Jurkat, Clone E6-1 (cell line): ENCODE results near the gene KRTAP1-4.

Experiments used
- DNase-seq: peaks from one replicate; pipeline ENCODE4 v3.0.0-alpha.2; 2011; ENCODE audit warnings: low read depth, low spot score
- H3K4me3 ChIP-seq: 2 replicates; pipeline ENCODE4 v1.5.1; 2011; ENCODE audit warnings: mild to moderate bottlenecking, low read length, control low read depth, moderate library complexity

KRTAP1-4 gene

GRCh38 chr17:40980117-40980516, 49.9 kb downstream of the KRTAP1-4 start:
- H3K4me3 ChIP-seq = no peak overlapping the region
- no peak for DNase-seq
